AG04449 (cell line): ENCODE data around the gene ANO4.

ENCODE experiments used
- CTCF ChIA-PET: fragments of 350-600 bp; formaldehyde crosslinking; extraction: SDS; loops from one replicate; lab custom pipeline; 2021; ENCODE audit warnings: antibody characterized with exemption; lab: Yijun Ruan, JAX
- POLR2A ChIA-PET: fragments of 400-600, 350-600 bp; formaldehyde crosslinking; extraction: SDS; loops from one replicate; lab custom pipeline; 2020; ENCODE audit warnings: antibody characterized with exemption, inconsistent platforms; lab: Yijun Ruan, JAX
- DNase-seq: peaks from one replicate; pipeline ENCODE4 v3.0.0-alpha.2; 2010; ENCODE audit warnings: low read depth, low spot score
- H3K4me3 ChIP-seq: 2 replicates; pipeline ENCODE4 v1.5.1; 2011; ENCODE audit warnings: low read depth, mild to moderate bottlenecking, control low read depth, low read length
- CTCF ChIP-seq: IDR thresholded peaks from one replicate; pipeline ENCODE4 v1.5.1; 2011; ENCODE audit warnings: mild to moderate bottlenecking, moderate library complexity, low read length, control low read depth, inconsistent platforms; ENCODE audit not compliant: insufficient read depth; ENCODE audit errors: missing control alignments

The ANO4 gene

GRCh38 chr12:101107032-101107763 lies 312.6 kb downstream of the ANO4 start:
- POLR2A ChIA-PET = no interaction called here
- CTCF ChIA-PET = no interaction called here

GRCh38 chr12:101108130-101108529 lies 313.6 kb downstream of the ANO4 start:
- ChIA-PET CTCF (no interaction called here), POLR2A (no interaction called here)
- H3K4me3 ChIP-seq = no peak overlapping the region
- TF ChIP-seq CTCF = no peak
- DNase-seq = no peak

More at GRCh38 chr12:101107032-101107763, 312.6 kb downstream of the ANO4 start:
- no peak overlapping the region for H3K4me3 ChIP-seq
- DNase-seq = no peak
- TF ChIP-seq CTCF = no peak

GRCh38 chr12:101110866-101111265 lies 316.3 kb downstream of the ANO4 start:
- H3K4me3 ChIP-seq = no peak overlapping the region
- CTCF ChIA-PET = no interaction called here
- no peak for DNase-seq
- TF ChIP-seq CTCF = no peak
- POLR2A ChIA-PET = no interaction called here

GRCh38 chr12:101111441-101111840 lies 316.9 kb downstream of the ANO4 start:
- CTCF ChIA-PET = no interaction called here
- no peak overlapping the region for H3K4me3 ChIP-seq
- POLR2A ChIA-PET = no interaction called here
- no peak for DNase-seq
- no peak for TF ChIP-seq CTCF

GRCh38 chr12:101115326-101115725 lies 320.8 kb downstream of the ANO4 start:
- TF ChIP-seq CTCF = no peak
- ChIA-PET CTCF (no interaction called here), POLR2A (no interaction called here)
- H3K4me3 ChIP-seq = no peak overlapping the region
- no peak for DNase-seq

- no peak for DNase-seq
- TF ChIP-seq CTCF = no peak
- POLR2A ChIA-PET = no interaction called here
- CTCF ChIA-PET = no interaction called here
- no peak overlapping the region for H3K4me3 ChIP-seq
These were observed 322.3 kb downstream of the ANO4 start for GRCh38 chr12:101116911-101117310.
